ENCODE data around the gene HCAR3.
"Not testable (repeated sequence)": the region's sequence is repeated elsewhere in the genome, so short reads cannot be mapped to it uniquely, and the experiment has no call there.

- TF ChIP-seq POLR2A, POLR2AphosphoS5 (IDR thresholded peaks at IDR 0.05): not testable (repeated sequence)
- TF ChIP-seq, protein P1, sequence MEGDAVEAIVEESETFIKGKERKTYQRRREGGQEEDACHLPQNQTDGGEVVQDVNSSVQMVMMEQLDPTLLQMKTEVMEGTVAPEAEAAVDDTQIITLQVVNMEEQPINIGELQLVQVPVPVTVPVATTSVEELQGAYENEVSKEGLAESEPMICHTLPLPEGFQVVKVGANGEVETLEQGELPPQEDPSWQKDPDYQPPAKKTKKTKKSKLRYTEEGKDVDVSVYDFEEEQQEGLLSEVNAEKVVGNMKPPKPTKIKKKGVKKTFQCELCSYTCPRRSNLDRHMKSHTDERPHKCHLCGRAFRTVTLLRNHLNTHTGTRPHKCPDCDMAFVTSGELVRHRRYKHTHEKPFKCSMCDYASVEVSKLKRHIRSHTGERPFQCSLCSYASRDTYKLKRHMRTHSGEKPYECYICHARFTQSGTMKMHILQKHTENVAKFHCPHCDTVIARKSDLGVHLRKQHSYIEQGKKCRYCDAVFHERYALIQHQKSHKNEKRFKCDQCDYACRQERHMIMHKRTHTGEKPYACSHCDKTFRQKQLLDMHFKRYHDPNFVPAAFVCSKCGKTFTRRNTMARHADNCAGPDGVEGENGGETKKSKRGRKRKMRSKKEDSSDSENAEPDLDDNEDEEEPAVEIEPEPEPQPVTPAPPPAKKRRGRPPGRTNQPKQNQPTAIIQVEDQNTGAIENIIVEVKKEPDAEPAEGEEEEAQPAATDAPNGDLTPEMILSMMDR (IDR thresholded peaks at IDR 0.05): not testable (repeated sequence)
These were observed at the start of gene HCAR3 for GRCh38 chr12:122716658-122717057.
